ENCODE measurements around the gene RDH8.

DNA sequence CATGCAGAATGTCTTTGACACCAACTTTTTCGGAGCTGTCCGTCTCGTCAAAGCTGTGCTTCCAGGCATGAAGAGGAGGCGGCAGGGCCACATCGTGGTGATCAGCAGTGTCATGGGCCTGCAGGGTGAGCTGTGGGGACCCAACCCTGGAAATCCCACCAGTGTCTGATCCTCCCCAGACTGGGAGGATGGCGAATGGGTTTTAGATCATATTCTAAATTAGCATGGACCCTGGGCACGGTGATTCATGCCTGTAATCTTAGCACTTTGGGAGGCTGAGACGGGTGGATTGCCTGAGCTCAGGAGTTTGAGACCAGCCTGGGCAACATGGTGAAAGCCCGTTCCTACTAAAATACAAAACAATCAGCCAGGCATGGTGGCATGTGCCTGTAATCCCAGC, 5.5 kb downstream of the RDH8 start:
- TF ChIP-seq, protein P1, sequence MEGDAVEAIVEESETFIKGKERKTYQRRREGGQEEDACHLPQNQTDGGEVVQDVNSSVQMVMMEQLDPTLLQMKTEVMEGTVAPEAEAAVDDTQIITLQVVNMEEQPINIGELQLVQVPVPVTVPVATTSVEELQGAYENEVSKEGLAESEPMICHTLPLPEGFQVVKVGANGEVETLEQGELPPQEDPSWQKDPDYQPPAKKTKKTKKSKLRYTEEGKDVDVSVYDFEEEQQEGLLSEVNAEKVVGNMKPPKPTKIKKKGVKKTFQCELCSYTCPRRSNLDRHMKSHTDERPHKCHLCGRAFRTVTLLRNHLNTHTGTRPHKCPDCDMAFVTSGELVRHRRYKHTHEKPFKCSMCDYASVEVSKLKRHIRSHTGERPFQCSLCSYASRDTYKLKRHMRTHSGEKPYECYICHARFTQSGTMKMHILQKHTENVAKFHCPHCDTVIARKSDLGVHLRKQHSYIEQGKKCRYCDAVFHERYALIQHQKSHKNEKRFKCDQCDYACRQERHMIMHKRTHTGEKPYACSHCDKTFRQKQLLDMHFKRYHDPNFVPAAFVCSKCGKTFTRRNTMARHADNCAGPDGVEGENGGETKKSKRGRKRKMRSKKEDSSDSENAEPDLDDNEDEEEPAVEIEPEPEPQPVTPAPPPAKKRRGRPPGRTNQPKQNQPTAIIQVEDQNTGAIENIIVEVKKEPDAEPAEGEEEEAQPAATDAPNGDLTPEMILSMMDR (IDR thresholded peaks at IDR 0.05), result no peak
- TF ChIP-seq, protein P2, sequence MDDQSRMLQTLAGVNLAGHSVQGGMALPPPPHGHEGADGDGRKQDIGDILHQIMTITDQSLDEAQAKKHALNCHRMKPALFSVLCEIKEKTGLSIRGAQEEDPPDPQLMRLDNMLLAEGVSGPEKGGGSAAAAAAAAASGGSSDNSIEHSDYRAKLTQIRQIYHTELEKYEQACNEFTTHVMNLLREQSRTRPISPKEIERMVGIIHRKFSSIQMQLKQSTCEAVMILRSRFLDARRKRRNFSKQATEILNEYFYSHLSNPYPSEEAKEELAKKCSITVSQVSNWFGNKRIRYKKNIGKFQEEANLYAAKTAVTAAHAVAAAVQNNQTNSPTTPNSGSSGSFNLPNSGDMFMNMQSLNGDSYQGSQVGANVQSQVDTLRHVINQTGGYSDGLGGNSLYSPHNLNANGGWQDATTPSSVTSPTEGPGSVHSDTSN (IDR thresholded peaks at IDR 0.05), result no peak
- no peak for TF ChIP-seq EP300 (IDR thresholded peaks at IDR 0.05; ENCODE audit: borderline replicate concordance in 1 of 2, low read depth in 1 of 2, low read length in 1 of 2)
- no peak for TF ChIP-seq RAD21 (IDR thresholded peaks at IDR 0.05; ENCODE audit: low read length)
- TF ChIP-seq YY1 (IDR thresholded peaks at IDR 0.05; ENCODE audit: low read depth), result no peak
- no peak for TF ChIP-seq RCOR1 (IDR thresholded peaks at IDR 0.05; ENCODE audit: low read length)
- TF ChIP-seq, protein P3, sequence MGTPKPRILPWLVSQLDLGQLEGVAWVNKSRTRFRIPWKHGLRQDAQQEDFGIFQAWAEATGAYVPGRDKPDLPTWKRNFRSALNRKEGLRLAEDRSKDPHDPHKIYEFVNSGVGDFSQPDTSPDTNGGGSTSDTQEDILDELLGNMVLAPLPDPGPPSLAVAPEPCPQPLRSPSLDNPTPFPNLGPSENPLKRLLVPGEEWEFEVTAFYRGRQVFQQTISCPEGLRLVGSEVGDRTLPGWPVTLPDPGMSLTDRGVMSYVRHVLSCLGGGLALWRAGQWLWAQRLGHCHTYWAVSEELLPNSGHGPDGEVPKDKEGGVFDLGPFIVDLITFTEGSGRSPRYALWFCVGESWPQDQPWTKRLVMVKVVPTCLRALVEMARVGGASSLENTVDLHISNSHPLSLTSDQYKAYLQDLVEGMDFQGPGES (IDR thresholded peaks at IDR 0.05; ENCODE audit: low read depth, low read length), result no peak
- TF ChIP-seq POLR2AphosphoS5 (IDR thresholded peaks at IDR 0.05; ENCODE audit: low read depth, low read length), result no peak
- TF ChIP-seq, protein P4, sequence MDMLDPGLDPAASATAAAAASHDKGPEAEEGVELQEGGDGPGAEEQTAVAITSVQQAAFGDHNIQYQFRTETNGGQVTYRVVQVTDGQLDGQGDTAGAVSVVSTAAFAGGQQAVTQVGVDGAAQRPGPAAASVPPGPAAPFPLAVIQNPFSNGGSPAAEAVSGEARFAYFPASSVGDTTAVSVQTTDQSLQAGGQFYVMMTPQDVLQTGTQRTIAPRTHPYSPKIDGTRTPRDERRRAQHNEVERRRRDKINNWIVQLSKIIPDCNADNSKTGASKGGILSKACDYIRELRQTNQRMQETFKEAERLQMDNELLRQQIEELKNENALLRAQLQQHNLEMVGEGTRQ (IDR thresholded peaks at IDR 0.05; ENCODE audit: borderline replicate concordance, low read depth, low read length), result no peak
- TF ChIP-seq FOXJ3 (CRISPR knock-in tag; IDR thresholded peaks at IDR 0.05), result no peak
- no peak for TF ChIP-seq TAF1 (IDR thresholded peaks at IDR 0.05; ENCODE audit: borderline replicate concordance, low read depth, low read length)
- TF ChIP-seq SMC3 (IDR thresholded peaks at IDR 0.05; ENCODE audit: low read depth, low read length), result no peak
- no peak for TF ChIP-seq RXRA (IDR thresholded peaks at IDR 0.05; ENCODE audit: borderline replicate concordance, low read depth)
- no peak for TF ChIP-seq GABPA (IDR thresholded peaks at IDR 0.05; ENCODE audit: low read depth)

All from SK-N-SH (cell line).